ENCODE measurements around the gene KIAA1671.
"Not testable (repeated sequence)": the region's sequence is repeated elsewhere in the genome, so short reads cannot be mapped to it uniquely, and the experiment has no call there.

- not testable (repeated sequence) for TF ChIP-seq CTCF (IDR thresholded peaks at IDR 0.05; ENCODE audit: low read depth, low read length, missing input control); YY1 (IDR thresholded peaks at IDR 0.05); HNF4A (conservative IDR thresholded peaks at IDR 0.05); REST (IDR thresholded peaks at IDR 0.05); ZBTB33 (IDR thresholded peaks at IDR 0.05); FOXA1 (IDR thresholded peaks at IDR 0.05); RAD21 (IDR thresholded peaks at IDR 0.05); EGR1 (IDR thresholded peaks at IDR 0.05; ENCODE audit: low read depth in 2 of 2); JUND (IDR thresholded peaks at IDR 0.05); TAF1 (conservative IDR thresholded peaks at IDR 0.05); MAX (IDR thresholded peaks at IDR 0.05)
Observed at GRCh38 chr22:25178869-25179631, 226.5 kb downstream of the KIAA1671 start.

Data from liver (tissue), 3 donors.